GM23338 (cell line): Measurements from ENCODE around the gene OCEL1. TPM values are rescaled to one million over a fixed set of nuclear protein-coding genes. Genes with fewer than 3 reads are reported as not detected.

Source experiments
- ATAC-seq: fragments of 200-7000 bp; cut with Tn5 transposase; 3 replicates; pipeline ENCODE4 v1.9.1; 2020
- DNase-seq: peaks from one replicate; pipeline ENCODE4 v3.0.0-alpha.2; 2015; ENCODE audit warnings: low spot score
- H2AFZ ChIP-seq: fragments of 200-600 bp; sonication (generic); 2 replicates; pipeline ENCODE4 v1.8.0; 2016; ENCODE audit warnings: antibody characterized with exemption, mild to moderate bottlenecking, moderate library complexity
- H3F3A ChIP-seq: fragments of 200-600 bp; sonication (generic); replicated peaks from 2 replicates; pipeline ENCODE4 v1.8.0; 2017; ENCODE audit warnings: antibody characterized with exemption, mixed run types, low read depth
- H3K27ac ChIP-seq: fragments of 200-600 bp; sonication (generic); 2 replicates; pipeline ENCODE4 v1.6.1; 2016; ENCODE audit warnings: low read depth
- H3K27me3 ChIP-seq: fragments of 200-600 bp; sonication (generic); 2 replicates; pipeline ENCODE4 v1.8.0; 2016; ENCODE audit warnings: mild to moderate bottlenecking, mixed run types, moderate library complexity; ENCODE audit not compliant: insufficient read depth
- H3K36me3 ChIP-seq: fragments of 200-600 bp; sonication (generic); 2 replicates; pipeline ENCODE4 v1.8.0; 2016; ENCODE audit warnings: mild to moderate bottlenecking; ENCODE audit not compliant: insufficient read depth
- H3K4me1 ChIP-seq: fragments of 200-600 bp; sonication (generic); 2 replicates; pipeline ENCODE4 v1.8.0; 2016; ENCODE audit warnings: mild to moderate bottlenecking, moderate library complexity; ENCODE audit not compliant: insufficient read depth
- H3K4me2 ChIP-seq: fragments of 200-600 bp; sonication (generic); 2 replicates; pipeline ENCODE4 v1.7.1; 2017; ENCODE audit warnings: mixed run types
- H3K4me3 ChIP-seq: fragments of 200-600 bp; sonication (generic); 2 replicates; pipeline ENCODE4 v1.6.1; 2016; ENCODE audit warnings: mixed run types
- H3K79me2 ChIP-seq: fragments of 200-600 bp; sonication (generic); replicated peaks from 2 replicates; pipeline ENCODE4 v1.8.0; 2017; ENCODE audit warnings: mild to moderate bottlenecking; ENCODE audit not compliant: insufficient read depth
- H3K9me2 ChIP-seq: fragments of 200-600 bp; sonication (generic); 2 replicates; pipeline ENCODE4 v1.8.0; 2017; ENCODE audit not compliant: insufficient read depth
- H4K20me1 ChIP-seq: fragments of 200-600 bp; sonication (generic); replicated peaks from 2 replicates; pipeline ENCODE4 v1.8.0; 2017; ENCODE audit warnings: mild to moderate bottlenecking; ENCODE audit not compliant: insufficient read depth
- H3K27ac Mint-ChIP-seq: 2 replicates; pipeline ENCODE4 v1.8.0; 2020; ENCODE audit warnings: inconsistent platforms, mild to moderate bottlenecking, moderate library complexity, mixed read lengths
- H3K27me3 Mint-ChIP-seq: 3 replicates; pipeline ENCODE4 v1.8.0; 2022; ENCODE audit warnings: low read depth, mild to moderate bottlenecking, moderate library complexity, mixed read lengths, inconsistent platforms; ENCODE audit not compliant: insufficient read depth, poor library complexity
- H3K36me3 Mint-ChIP-seq: 3 replicates; pipeline ENCODE4 v1.8.0; 2021; ENCODE audit warnings: low read depth, mild to moderate bottlenecking, inconsistent platforms, moderate library complexity, mixed read lengths
- H3K4me1 Mint-ChIP-seq: 3 replicates; pipeline ENCODE4 v1.8.0; 2020; ENCODE audit warnings: mild to moderate bottlenecking, inconsistent platforms, mixed read lengths
- H3K4me3 Mint-ChIP-seq: 3 replicates; pipeline ENCODE4 v1.8.0; 2021; ENCODE audit warnings: moderate library complexity, mild to moderate bottlenecking, inconsistent platforms, mixed read lengths
- H3K9me3 Mint-ChIP-seq: 3 replicates; pipeline ENCODE4 v1.8.0; 2020; ENCODE audit warnings: moderate library complexity, mild to moderate bottlenecking, inconsistent platforms, mixed read lengths
- EZH2 ChIP-seq: fragments of 200-600 bp; sonication (generic); IDR thresholded peaks from one replicate; pipeline ENCODE4 v1.8.0; 2017; ENCODE audit warnings: antibody characterized with exemption, mild to moderate bottlenecking, low read depth; ENCODE audit not compliant: unreplicated experiment
- JUNB ChIP-seq: IDR thresholded peaks from one replicate; pipeline ENCODE4 v1.6.1; 2016; ENCODE audit warnings: antibody characterized with exemption; ENCODE audit not compliant: unreplicated experiment
- NANOG ChIP-seq: IDR thresholded peaks from 2 replicates; pipeline ENCODE4 v1.6.1; 2016; ENCODE audit warnings: antibody characterized with exemption, borderline replicate concordance
- POLR2AphosphoS5 ChIP-seq: IDR thresholded peaks from 2 replicates; pipeline ENCODE4 v1.6.1; 2016; ENCODE audit warnings: antibody characterized with exemption, low read depth
- STAT1 ChIP-seq: IDR thresholded peaks from one replicate; pipeline ENCODE4 v1.6.1; 2016; ENCODE audit warnings: antibody characterized with exemption; ENCODE audit not compliant: unreplicated experiment
- ZNF331 ChIP-seq: fragments of 250-450 bp; sonication (Bioruptor Pico); IDR thresholded peaks from 2 replicates; pipeline ENCODE4 v1.5.0; 2020; ENCODE audit warnings: low read depth, mild to moderate bottlenecking, moderate library complexity
- polyA plus RNA-seq: library from polyadenylated mRNA; unstranded; fragments of >200 nt; fragmentation: Nextera tagmentation; extraction: Ambion mirVana; gene quantifications from 2 replicates; pipeline ENCODE4 v1.2.1, GENCODE V29; 2016
- total RNA-seq: library from RNA; depleted of rRNA; stranded (reverse); fragments of >200 nt; shearing (Covaris generic); gene quantifications from 2 replicates; pipeline ENCODE4 v1.2.3, GENCODE V29; 2014
- TF ChIP-seq, protein P1 (sequence below): IDR thresholded peaks from 2 replicates; pipeline ENCODE4 v1.6.1; 2016; ENCODE audit warnings: antibody characterized with exemption
- TF ChIP-seq, protein P2 (sequence below), 2 experiments: fragments of 200-600 bp in 1 of 2; sonication (generic) in 1 of 2; conservative IDR thresholded peaks; 2 replicates each; pipeline versions ENCODE4 v1.5.1 to v1.6.1; 2016 to 2017; ENCODE audit warnings: antibody characterized with exemption in 2 of 2, low read depth in 2 of 2, mild to moderate bottlenecking in 2 of 2, moderate library complexity in 1 of 2
- TF ChIP-seq, protein P3 (sequence below): fragments of 250-450 bp; sonication (Bioruptor Pico); IDR thresholded peaks from 2 replicates; pipeline ENCODE4 v1.5.0; 2020; ENCODE audit warnings: mild to moderate bottlenecking, moderate library complexity

Gene OCEL1
- total and polyA plus RNA-seq, 2 experiments from 2014 or later: 12.7 to 47.4 TPM

DNA sequence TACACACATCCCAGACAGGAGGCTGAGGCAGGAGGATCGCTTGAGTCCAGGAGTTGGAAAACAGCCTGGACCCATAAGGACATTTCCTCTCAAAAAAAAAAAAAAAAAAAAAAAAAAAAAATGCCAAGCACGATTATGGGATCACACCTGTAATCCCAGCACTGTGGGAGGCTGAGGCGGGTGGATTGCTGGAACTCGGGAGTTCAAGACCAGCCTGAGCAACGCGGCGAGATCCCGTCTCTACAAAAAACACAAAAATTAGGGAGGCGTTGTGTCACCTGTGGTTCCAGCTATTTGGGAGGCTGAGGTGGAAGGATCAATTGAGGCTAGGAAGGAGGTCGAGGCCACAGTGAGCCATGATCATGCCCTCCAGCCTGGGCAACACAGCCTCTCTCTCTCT lies 973 bp upstream of the OCEL1 start (continued):
- TF ChIP-seq ZNF331 (no peak), JUNB (no peak)

DNA sequence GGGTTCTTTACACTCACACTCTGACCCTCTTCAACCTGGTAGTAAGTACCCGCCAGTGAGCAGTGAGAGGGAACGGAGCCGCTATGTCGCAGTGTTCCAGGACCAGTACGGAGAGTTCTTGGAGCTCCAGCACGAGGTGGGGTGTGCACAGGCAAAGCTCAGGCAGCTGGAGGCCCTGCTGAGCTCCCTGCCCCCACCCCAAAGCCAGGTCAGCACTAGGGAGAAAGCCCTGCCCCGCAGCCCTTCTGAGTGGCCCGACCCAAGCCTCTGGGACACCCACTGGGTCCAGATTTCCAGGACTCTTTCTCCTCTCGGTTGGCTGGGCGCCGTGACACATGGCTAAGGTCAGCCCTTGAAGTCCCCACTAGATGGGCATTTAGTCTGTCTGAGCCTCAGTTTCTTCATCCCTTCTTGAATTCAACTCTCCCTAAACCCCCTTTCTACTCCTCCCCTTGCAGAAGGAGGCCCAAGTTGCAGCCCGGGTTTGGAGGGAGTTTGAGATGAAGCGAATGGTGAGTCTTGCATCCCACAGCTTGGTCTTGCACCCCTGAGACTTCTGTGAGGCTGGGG lies 1.9 kb downstream of the OCEL1 start:
- TF ChIP-seq EZH2 (no peak), POLR2AphosphoS5 (no peak), STAT1 (no peak), NANOG (no peak), ZNF331 (no peak)
- TF ChIP-seq, protein P1, sequence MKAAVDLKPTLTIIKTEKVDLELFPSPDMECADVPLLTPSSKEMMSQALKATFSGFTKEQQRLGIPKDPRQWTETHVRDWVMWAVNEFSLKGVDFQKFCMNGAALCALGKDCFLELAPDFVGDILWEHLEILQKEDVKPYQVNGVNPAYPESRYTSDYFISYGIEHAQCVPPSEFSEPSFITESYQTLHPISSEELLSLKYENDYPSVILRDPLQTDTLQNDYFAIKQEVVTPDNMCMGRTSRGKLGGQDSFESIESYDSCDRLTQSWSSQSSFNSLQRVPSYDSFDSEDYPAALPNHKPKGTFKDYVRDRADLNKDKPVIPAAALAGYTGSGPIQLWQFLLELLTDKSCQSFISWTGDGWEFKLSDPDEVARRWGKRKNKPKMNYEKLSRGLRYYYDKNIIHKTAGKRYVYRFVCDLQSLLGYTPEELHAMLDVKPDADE: no peak
- TF ChIP-seq, protein P2, sequence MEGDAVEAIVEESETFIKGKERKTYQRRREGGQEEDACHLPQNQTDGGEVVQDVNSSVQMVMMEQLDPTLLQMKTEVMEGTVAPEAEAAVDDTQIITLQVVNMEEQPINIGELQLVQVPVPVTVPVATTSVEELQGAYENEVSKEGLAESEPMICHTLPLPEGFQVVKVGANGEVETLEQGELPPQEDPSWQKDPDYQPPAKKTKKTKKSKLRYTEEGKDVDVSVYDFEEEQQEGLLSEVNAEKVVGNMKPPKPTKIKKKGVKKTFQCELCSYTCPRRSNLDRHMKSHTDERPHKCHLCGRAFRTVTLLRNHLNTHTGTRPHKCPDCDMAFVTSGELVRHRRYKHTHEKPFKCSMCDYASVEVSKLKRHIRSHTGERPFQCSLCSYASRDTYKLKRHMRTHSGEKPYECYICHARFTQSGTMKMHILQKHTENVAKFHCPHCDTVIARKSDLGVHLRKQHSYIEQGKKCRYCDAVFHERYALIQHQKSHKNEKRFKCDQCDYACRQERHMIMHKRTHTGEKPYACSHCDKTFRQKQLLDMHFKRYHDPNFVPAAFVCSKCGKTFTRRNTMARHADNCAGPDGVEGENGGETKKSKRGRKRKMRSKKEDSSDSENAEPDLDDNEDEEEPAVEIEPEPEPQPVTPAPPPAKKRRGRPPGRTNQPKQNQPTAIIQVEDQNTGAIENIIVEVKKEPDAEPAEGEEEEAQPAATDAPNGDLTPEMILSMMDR (conservative IDR thresholded peaks at IDR 0.05; ENCODE audit: low read depth in 2 of 2): no peak
- Histone ChIP-seq H3K27me3 (no peaks in the 10 kb centered on the region), H3K4me1 (no peaks in the 10 kb centered on the region; the same call in 1 of the 2 replicates), H4K20me1 (peaks cover 9% of the 10 kb centered on the region), H2AFZ (no peak overlapping the region), H3K27ac (no peak overlapping the region), H3K4me2 (0 out of 2 replicates have a peak overlapping the region, but pooled peaks have one; percentile 38), H3F3A (peaks cover 28% of the 10 kb centered on the region), H3K79me2 (peaks cover 16% of the 10 kb centered on the region), H3K4me3 (0 out of 2 replicates have a peak overlapping the region, but pooled peaks have one; percentile 92), H3K36me3 (peaks cover 6% of the 10 kb centered on the region; the same call in 1 of the 2 replicates), H3K9me2 (no peaks in the 10 kb centered on the region)
- Mint-ChIP-seq H3K36me3 (peaks cover 34% of the 10 kb centered on the region), H3K4me3 (peak overlapping the region; percentile 83; the same call in 2 of the 3 replicates), H3K4me1 (peaks cover 13% of the 10 kb centered on the region; the same call in 2 of the 3 replicates), H3K27ac (no peak overlapping the region), H3K9me3 (no peaks in the 10 kb centered on the region), H3K27me3 (peaks cover 17% of the 10 kb centered on the region)
- ATAC-seq (no peak), DNase-seq (peak; percentile 30)

DNA sequence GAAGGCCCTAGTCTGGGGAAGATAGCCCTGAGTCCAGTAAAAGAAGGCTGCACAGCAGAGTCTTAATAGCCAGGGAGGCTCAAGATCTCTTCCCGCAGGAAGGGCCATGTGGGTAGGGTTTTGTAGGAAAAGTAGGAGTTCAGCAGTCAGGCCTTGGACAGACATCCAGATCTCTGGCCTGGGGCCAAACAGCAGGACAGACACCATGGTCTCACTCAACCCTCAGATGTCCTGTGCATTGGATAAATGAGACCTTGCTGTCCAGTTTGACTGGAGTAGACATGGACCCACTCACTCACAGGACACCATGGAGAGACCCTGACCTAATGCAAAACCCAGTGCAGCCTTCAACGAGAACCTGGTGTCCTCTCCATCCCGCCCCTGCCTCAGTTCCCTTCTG lies 3.9 kb downstream of the OCEL1 start:
- no peak overlapping the region for H2AFZ ChIP-seq
- no peaks in the 10 kb centered on the region for H3K27me3 ChIP-seq
- TF ChIP-seq, protein P1: no peak
- TF ChIP-seq POLR2AphosphoS5: 0 out of 2 replicates have a peak, but pooled peaks have one; percentile 34
- TF ChIP-seq, protein P3, sequence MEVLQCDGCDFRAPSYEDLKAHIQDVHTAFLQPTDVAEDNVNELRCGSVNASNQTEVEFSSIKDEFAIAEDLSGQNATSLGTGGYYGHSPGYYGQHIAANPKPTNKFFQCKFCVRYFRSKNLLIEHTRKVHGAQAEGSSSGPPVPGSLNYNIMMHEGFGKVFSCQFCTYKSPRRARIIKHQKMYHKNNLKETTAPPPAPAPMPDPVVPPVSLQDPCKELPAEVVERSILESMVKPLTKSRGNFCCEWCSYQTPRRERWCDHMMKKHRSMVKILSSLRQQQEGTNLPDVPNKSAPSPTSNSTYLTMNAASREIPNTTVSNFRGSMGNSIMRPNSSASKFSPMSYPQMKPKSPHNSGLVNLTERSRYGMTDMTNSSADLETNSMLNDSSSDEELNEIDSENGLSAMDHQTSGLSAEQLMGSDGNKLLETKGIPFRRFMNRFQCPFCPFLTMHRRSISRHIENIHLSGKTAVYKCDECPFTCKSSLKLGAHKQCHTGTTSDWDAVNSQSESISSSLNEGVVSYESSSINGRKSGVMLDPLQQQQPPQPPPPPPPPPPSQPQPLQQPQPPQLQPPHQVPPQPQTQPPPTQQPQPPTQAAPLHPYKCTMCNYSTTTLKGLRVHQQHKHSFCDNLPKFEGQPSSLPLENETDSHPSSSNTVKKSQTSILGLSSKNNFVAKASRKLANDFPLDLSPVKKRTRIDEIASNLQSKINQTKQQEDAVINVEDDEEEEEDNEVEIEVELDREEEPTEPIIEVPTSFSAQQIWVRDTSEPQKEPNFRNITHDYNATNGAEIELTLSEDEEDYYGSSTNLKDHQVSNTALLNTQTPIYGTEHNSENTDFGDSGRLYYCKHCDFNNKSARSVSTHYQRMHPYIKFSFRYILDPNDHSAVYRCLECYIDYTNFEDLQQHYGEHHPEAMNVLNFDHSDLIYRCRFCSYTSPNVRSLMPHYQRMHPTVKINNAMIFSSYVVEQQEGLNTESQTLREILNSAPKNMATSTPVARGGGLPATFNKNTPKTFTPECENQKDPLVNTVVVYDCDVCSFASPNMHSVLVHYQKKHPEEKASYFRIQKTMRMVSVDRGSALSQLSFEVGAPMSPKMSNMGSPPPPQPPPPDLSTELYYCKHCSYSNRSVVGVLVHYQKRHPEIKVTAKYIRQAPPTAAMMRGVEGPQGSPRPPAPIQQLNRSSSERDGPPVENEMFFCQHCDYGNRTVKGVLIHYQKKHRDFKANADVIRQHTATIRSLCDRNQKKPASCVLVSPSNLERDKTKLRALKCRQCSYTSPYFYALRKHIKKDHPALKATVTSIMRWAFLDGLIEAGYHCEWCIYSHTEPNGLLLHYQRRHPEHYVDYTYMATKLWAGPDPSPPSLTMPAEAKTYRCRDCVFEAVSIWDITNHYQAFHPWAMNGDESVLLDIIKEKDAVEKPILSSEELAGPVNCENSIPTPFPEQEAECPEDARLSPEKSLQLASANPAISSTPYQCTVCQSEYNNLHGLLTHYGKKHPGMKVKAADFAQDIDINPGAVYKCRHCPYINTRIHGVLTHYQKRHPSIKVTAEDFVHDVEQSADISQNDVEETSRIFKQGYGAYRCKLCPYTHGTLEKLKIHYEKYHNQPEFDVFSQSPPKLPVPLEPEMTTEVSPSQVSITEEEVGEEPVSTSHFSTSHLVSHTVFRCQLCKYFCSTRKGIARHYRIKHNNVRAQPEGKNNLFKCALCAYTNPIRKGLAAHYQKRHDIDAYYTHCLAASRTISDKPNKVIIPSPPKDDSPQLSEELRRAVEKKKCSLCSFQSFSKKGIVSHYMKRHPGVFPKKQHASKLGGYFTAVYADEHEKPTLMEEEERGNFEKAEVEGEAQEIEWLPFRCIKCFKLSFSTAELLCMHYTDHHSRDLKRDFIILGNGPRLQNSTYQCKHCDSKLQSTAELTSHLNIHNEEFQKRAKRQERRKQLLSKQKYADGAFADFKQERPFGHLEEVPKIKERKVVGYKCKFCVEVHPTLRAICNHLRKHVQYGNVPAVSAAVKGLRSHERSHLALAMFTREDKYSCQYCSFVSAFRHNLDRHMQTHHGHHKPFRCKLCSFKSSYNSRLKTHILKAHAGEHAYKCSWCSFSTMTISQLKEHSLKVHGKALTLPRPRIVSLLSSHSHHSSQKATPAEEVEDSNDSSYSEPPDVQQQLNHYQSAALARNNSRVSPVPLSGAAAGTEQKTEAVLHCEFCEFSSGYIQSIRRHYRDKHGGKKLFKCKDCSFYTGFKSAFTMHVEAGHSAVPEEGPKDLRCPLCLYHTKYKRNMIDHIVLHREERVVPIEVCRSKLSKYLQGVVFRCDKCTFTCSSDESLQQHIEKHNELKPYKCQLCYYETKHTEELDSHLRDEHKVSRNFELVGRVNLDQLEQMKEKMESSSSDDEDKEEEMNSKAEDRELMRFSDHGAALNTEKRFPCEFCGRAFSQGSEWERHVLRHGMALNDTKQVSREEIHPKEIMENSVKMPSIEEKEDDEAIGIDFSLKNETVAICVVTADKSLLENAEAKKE (CRISPR knock-in tag): no peak
- Mint-ChIP-seq H3K36me3 (peaks cover 50% of the 10 kb centered on the region), H3K9me3 (no peaks in the 10 kb centered on the region), H3K4me3 (no peak overlapping the region), H3K4me1 (peaks cover 23% of the 10 kb centered on the region), H3K27ac (no peak overlapping the region), H3K27me3 (peaks cover 17% of the 10 kb centered on the region)
- H3K79me2 ChIP-seq: peaks cover 36% of the 10 kb centered on the region
- no peaks in the 10 kb centered on the region for H3K9me2 ChIP-seq
- no peak overlapping the region; the same call in 1 of the 2 replicates for H3K27ac ChIP-seq
- ATAC-seq (no peak), DNase-seq (no peak)
- peaks cover 26% of the 10 kb centered on the region for H4K20me1 ChIP-seq
- peaks cover 6% of the 10 kb centered on the region; the same call in 1 of the 2 replicates for H3K36me3 ChIP-seq
- H3K4me3 ChIP-seq: no peak overlapping the region
- H3K4me2 ChIP-seq: no peak overlapping the region
- H3F3A ChIP-seq: peaks cover 37% of the 10 kb centered on the region
- peaks cover 6% of the 10 kb centered on the region; the same call in 1 of the 2 replicates for H3K4me1 ChIP-seq
